COLO668 (cell line): ENCODE measurements around the gene CNOT4.
"Not testable (repeated sequence)": the region's sequence is repeated elsewhere in the genome, so short reads cannot be mapped to it uniquely, and the experiment has no call there.

Experiments used
- DNase-seq: peaks from one replicate; lab custom pipeline; 2025; ENCODE audit not compliant: unreplicated experiment; lab: John Stamatoyannopoulos, UW

The CNOT4 gene

GRCh38 chr7:135333200-135333599, 176.7 kb downstream of the CNOT4 start:
- peak; percentile 7 for DNase-seq

GRCh38 chr7:135330088-135330487, 179.8 kb downstream of the CNOT4 start:
- DNase-seq, result no peak

- no peak for DNase-seq
Measured at GRCh38 chr7:135328526-135328925, 181.4 kb downstream of the CNOT4 start.

GRCh38 chr7:135328053-135328452, 181.8 kb downstream of the CNOT4 start:
- DNase-seq, result no peak

GRCh38 chr7:135327458-135327857, 182.4 kb downstream of the CNOT4 start:
- no peak for DNase-seq

- DNase-seq, result peak; percentile 50
Measured at GRCh38 chr7:135326636-135327280, 183.1 kb downstream of the CNOT4 start.

- DNase-seq, result no peak
Measured at GRCh38 chr7:135322571-135323340, 187.1 kb downstream of the CNOT4 start.

GRCh38 chr7:135321556-135321955, 188.3 kb downstream of the CNOT4 start:
- peak; percentile 15 for DNase-seq

- not testable (repeated sequence) for DNase-seq
Measured at GRCh38 chr7:135320953-135321352, 188.9 kb downstream of the CNOT4 start.

GRCh38 chr7:135320268-135320667, 189.6 kb downstream of the CNOT4 start:
- DNase-seq, result peak; percentile 83

GRCh38 chr7:135317676-135318325, 192.1 kb downstream of the CNOT4 start:
- DNase-seq, result no peak

- no peak for DNase-seq
Measured at GRCh38 chr7:135316648-135317313, 193.1 kb downstream of the CNOT4 start.

- no peak for DNase-seq
Measured at GRCh38 chr7:135313971-135314370, 195.9 kb downstream of the CNOT4 start.
